ENCODE measurements around the gene CMTM7. TPM values are rescaled to one million over a fixed set of nuclear protein-coding genes. Genes with fewer than 3 reads are reported as not detected.
"Not testable (repeated sequence)": the region's sequence is repeated elsewhere in the genome, so short reads cannot be mapped to it uniquely, and the experiment has no call there.

Gene CMTM7
- total RNA-seq, 1 experiment from 2014 or later: 62.6 TPM

DNA sequence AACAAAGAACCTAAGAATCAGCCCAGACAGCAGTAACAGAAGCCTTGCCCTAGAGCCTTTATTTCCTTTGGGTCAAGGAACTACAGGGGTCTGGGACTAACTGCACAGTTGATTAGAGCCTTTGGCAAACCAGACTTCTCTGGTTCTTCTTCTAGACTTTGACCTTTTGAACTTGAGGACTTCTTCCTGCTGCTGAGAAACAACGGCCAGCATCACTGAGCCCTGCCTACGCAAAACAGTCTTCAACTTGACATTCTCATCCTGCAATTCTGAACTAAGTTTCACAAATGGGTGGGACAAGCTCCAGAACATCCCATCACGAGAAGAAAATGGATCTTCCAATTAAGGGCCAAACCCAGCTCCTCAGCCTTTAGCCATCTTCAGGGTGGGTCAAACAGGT is 79.6 kb downstream of the CMTM7 start:
- Histone ChIP-seq H3K4me3 (replicated peaks in 1 of 2; ENCODE audit: low read depth in 1 of 2, low read length in 2 of 2) (no peak overlapping the region), H3K79me2 (ENCODE audit: insufficient read depth, low read length) (peaks cover 10% of the 10 kb centered on the region; the same call in 1 of the 2 replicates), H4K20me1 (ENCODE audit: insufficient read depth) (no peaks in the 10 kb centered on the region), H3K27me3 (ENCODE audit: insufficient read depth, low read length) (no peaks in the 10 kb centered on the region), H3K4me2 (ENCODE audit: low read length) (no peak overlapping the region), H3K36me3 (ENCODE audit: control insufficient read depth in 1 of 2, insufficient read depth in 2 of 2, low read length in 2 of 2) (peaks cover 0 to 11% of the 10 kb centered on the region in 2 experiments; a peak in 2 of 4 replicates), H2AFZ (ENCODE audit: low read depth, low read length, poor library complexity, severe bottlenecking) (no peak overlapping the region), H3K9me3 (ENCODE audit: control insufficient read depth in 1 of 2, insufficient read depth in 1 of 2, low read depth in 1 of 2, low read length in 2 of 2) (no peaks in the 10 kb centered on the region), H3K4me1 (ENCODE audit: control insufficient read depth in 1 of 2, insufficient read depth in 2 of 2, low read length in 2 of 2) (peaks cover 39 to 57% of the 10 kb centered on the region in 2 experiments), H3K9ac (ENCODE audit: low read length) (no peak overlapping the region), H3K27ac (ENCODE audit: low read depth, low read length) (peak overlapping the region; percentile 83), H3K9me2 (ENCODE audit: insufficient read depth) (no peaks in the 10 kb centered on the region; the same call in 1 of the 2 replicates)
- no peak for DNase-seq (ENCODE audit: low read depth, low spot score)
- no peak for ATAC-seq
- intact Hi-C loops (cut with micrococcal nuclease): loop anchor here (10.0 kb wide), 1 partner anchor 176 kb away; no protein-coding TSS in a partner anchor
- ChIA-PET POLR2A (no interaction called here), RAD21 (ENCODE audit: low non-redundant PET in 1 of 2, low total read pairs in 2 of 2, uncharacterized antibody in 2 of 2, unreplicated experiment in 2 of 2) (no interaction called here), CTCF (no interaction called here)
- no TSS peak for BruUV-seq (replicated peaks)
- no peak for TF ChIP-seq SP1 (IDR thresholded peaks at IDR 0.05; ENCODE audit: low read depth)
- no peak for TF ChIP-seq ZFX (IDR thresholded peaks at IDR 0.05)
- TF ChIP-seq CEBPB (IDR thresholded peaks at IDR 0.05; ENCODE audit: low read depth): no peak
- no peak for TF ChIP-seq FOSL1 (IDR thresholded peaks at IDR 0.05; ENCODE audit: low read depth)
- TF ChIP-seq ZNF274 (IDR thresholded peaks at IDR 0.05; ENCODE audit: low read depth, low read length): no peak
- TF ChIP-seq POLR2AphosphoS5 (IDR thresholded peaks at IDR 0.05; ENCODE audit: low read depth, low read length): no peak
- no peak for TF ChIP-seq SRF (IDR thresholded peaks at IDR 0.05; ENCODE audit: low read depth)
- no peak for TF ChIP-seq RAD21 (IDR thresholded peaks at IDR 0.05; ENCODE audit: low read depth)
- TF ChIP-seq SIN3A (IDR thresholded peaks at IDR 0.05; ENCODE audit: low read depth): no peak
- no peak for TF ChIP-seq YY1 (IDR thresholded peaks at IDR 0.05; ENCODE audit: extremely low read depth, insufficient replicate concordance, low read depth, low read length)
- TF ChIP-seq, protein P1, sequence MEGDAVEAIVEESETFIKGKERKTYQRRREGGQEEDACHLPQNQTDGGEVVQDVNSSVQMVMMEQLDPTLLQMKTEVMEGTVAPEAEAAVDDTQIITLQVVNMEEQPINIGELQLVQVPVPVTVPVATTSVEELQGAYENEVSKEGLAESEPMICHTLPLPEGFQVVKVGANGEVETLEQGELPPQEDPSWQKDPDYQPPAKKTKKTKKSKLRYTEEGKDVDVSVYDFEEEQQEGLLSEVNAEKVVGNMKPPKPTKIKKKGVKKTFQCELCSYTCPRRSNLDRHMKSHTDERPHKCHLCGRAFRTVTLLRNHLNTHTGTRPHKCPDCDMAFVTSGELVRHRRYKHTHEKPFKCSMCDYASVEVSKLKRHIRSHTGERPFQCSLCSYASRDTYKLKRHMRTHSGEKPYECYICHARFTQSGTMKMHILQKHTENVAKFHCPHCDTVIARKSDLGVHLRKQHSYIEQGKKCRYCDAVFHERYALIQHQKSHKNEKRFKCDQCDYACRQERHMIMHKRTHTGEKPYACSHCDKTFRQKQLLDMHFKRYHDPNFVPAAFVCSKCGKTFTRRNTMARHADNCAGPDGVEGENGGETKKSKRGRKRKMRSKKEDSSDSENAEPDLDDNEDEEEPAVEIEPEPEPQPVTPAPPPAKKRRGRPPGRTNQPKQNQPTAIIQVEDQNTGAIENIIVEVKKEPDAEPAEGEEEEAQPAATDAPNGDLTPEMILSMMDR (IDR thresholded peaks at IDR 0.05 in 2 of 3, conservative IDR thresholded peaks at IDR 0.05 in 1 of 3; ENCODE audit: borderline replicate concordance in 1 of 3, insufficient read depth in 1 of 3, low read depth in 2 of 3, low read length in 2 of 3): no peak
- TF ChIP-seq EGR1 (IDR thresholded peaks at IDR 0.05; ENCODE audit: low read depth): no peak
- TF ChIP-seq JUND (IDR thresholded peaks at IDR 0.05): no peak
- TF ChIP-seq EZH2phosphoT487 (IDR thresholded peaks at IDR 0.05; ENCODE audit: borderline replicate concordance): no peak

DNA sequence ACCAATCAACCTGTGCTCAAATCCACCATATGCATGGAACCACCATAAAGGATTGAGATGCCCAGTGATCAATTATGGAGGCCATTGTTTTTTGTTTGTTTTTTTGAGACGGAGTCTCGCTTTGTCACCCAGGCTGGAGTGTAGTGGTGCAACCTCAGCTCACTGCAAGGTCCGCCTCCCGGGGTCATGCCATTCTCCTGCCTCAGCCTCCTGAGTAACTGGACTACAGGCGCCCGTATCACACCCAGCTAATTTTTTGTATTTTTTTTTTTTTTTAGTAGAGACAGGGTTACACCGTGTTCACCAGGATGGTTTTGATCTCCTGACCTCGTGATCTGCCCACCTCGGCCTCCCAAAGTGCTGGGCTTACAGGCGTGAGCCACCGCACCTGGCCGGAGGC is 80.5 kb downstream of the CMTM7 start:
- Histone ChIP-seq H3K36me3 (ENCODE audit: control insufficient read depth in 1 of 2, insufficient read depth in 2 of 2, low read length in 2 of 2) (peaks cover 0 to 11% of the 10 kb centered on the region in 2 experiments; a peak in 2 of 4 replicates), H3K79me2 (ENCODE audit: insufficient read depth, low read length) (peaks cover 12% of the 10 kb centered on the region; the same call in 1 of the 2 replicates), H3K4me1 (ENCODE audit: control insufficient read depth in 1 of 2, insufficient read depth in 2 of 2, low read length in 2 of 2) (peaks cover 39 to 54% of the 10 kb centered on the region in 2 experiments)
- H3K4me2 ChIP-seq (ENCODE audit: low read length); H3K27me3 ChIP-seq (ENCODE audit: insufficient read depth, low read length); H3K9me3 ChIP-seq (ENCODE audit: control insufficient read depth in 1 of 2, insufficient read depth in 1 of 2, low read depth in 1 of 2, low read length in 2 of 2); H2AFZ ChIP-seq (ENCODE audit: low read depth, low read length, poor library complexity, severe bottlenecking); ATAC-seq; H3K27ac ChIP-seq (ENCODE audit: low read depth, low read length); H4K20me1 ChIP-seq (ENCODE audit: insufficient read depth); RAD21 ChIA-PET (ENCODE audit: low non-redundant PET in 1 of 2, low total read pairs in 2 of 2, uncharacterized antibody in 2 of 2, unreplicated experiment in 2 of 2); H3K9ac ChIP-seq (ENCODE audit: low read length); BruUV-seq (replicated peaks); CTCF ChIA-PET; H3K9me2 ChIP-seq (ENCODE audit: insufficient read depth); POLR2A ChIA-PET; H3K4me3 ChIP-seq (replicated peaks in 1 of 2; ENCODE audit: low read depth in 1 of 2, low read length in 2 of 2); DNase-seq (ENCODE audit: low read depth, low spot score): not testable (repeated sequence)
- intact Hi-C loops (cut with micrococcal nuclease): loop anchor here (10.0 kb wide), 1 partner anchor 177 kb away; no protein-coding TSS in a partner anchor

Data from HCT116 (cell line).